Thyroid gland (tissue), 4 donors: ENCODE measurements around the gene ATAD3A.

ENCODE experiments used
- CTCF ChIP-seq, 6 experiments: fragments of 200-600 bp in 3 of 6; fragments of 450-650 bp in 3 of 6; sonication (generic) in 3 of 6; IDR thresholded peaks; one replicate each; pipeline ENCODE4 v1.5.1; 2016 to 2019; ENCODE audit warnings: antibody characterized with exemption in 6 of 6, mild to moderate bottlenecking in 2 of 6, inconsistent platforms in 1 of 6, moderate library complexity in 1 of 6
- POLR2A ChIP-seq, 2 donors: fragments of 450-650 bp; IDR thresholded peaks; one replicate each; pipeline ENCODE4 v1.6.1; 2017; ENCODE audit warnings: antibody characterized with exemption in 2 of 2, mild to moderate bottlenecking in 2 of 2, moderate library complexity in 1 of 2

DNA sequence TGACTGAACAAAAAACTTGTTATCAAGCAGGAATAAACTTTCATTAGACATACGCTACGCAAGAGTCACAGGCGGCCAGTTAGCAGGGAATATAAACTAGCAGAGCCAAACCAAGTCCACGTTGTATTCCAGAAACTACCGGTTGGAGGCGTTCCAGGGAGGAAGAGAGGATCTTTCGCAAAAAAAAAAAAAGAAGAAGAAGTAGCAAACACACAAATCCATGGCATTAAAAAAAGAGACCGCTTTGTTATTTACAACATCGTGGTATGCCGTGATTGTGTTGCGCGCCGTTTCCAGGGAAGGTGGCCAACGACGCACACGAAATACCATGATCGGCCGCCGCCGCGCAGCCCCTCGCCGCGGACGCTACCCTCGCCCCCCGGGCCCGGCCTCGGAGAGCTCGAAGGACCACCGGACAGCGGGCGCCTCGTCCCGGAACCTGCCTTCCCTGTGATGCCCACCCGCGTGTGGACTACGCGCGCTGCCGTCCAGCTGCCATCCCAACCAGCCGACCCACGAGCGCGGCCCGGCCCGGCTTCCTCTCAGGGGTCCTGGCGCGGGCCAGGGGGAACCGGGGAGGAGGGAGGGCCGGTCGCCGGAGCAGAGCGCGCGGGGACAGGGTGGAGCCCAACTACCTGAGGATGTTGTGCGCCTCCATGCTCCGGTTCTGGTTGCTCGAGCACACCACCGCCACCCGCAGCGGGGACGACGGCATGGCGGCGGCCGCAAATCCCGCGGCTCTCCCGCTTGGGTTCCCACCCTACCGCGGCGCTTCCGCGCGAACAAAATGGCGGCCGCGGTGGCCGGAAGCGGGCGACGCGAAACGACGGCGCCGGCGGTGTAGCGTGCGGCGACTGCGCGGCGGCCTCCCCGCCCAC, 62.1 kb downstream of the ATAD3A start:
- TF ChIP-seq CTCF (IDR thresholded peaks at IDR 0.05) (peak in 1 of 6 experiments; percentile 21), POLR2A (IDR thresholded peaks at IDR 0.05) (peak in 1 of 2 donors; percentile 16)
